ENCODE data around the gene TLR1.
"Not testable (repeated sequence)": the region's sequence is repeated elsewhere in the genome, so short reads cannot be mapped to it uniquely, and the experiment has no call there.

Gene TLR1, protein sequence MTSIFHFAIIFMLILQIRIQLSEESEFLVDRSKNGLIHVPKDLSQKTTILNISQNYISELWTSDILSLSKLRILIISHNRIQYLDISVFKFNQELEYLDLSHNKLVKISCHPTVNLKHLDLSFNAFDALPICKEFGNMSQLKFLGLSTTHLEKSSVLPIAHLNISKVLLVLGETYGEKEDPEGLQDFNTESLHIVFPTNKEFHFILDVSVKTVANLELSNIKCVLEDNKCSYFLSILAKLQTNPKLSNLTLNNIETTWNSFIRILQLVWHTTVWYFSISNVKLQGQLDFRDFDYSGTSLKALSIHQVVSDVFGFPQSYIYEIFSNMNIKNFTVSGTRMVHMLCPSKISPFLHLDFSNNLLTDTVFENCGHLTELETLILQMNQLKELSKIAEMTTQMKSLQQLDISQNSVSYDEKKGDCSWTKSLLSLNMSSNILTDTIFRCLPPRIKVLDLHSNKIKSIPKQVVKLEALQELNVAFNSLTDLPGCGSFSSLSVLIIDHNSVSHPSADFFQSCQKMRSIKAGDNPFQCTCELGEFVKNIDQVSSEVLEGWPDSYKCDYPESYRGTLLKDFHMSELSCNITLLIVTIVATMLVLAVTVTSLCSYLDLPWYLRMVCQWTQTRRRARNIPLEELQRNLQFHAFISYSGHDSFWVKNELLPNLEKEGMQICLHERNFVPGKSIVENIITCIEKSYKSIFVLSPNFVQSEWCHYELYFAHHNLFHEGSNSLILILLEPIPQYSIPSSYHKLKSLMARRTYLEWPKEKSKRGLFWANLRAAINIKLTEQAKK

DNA sequence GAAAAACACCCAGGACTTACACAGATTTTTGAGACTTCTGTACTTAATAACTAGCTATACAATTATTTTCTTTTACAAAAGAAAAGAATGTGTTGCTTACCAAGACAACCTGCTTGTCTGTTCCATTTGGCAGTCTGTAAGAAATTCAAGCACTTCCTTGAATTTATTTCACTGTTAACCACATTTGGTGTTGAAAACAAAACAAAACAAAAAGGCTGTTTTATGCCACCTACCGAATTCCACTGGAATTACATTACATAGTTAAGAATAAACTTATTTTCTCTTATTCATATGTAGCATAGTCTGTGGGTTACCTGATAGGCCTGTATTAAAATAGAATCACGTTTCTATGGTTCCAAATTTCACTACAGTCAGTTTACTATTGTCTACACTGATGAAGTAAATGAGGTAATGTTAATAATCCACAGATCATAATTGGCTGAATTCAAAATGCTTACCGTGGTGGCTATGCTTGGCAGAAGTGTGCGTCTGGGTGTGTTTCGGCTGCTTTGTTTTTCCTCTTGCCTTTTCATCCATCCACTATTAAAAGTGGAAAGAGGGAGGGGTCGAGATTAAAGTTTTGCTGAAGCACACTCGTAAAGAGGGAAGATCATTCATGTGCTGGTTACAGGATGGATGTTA, at the start of gene TLR1:
TLR1 (minus strand) TSS at position 138 of the 642 bp plus-strand sequence. CDS start 5,960 bp downstream, outside the sequence.
- no peak for DNase-seq

DNA sequence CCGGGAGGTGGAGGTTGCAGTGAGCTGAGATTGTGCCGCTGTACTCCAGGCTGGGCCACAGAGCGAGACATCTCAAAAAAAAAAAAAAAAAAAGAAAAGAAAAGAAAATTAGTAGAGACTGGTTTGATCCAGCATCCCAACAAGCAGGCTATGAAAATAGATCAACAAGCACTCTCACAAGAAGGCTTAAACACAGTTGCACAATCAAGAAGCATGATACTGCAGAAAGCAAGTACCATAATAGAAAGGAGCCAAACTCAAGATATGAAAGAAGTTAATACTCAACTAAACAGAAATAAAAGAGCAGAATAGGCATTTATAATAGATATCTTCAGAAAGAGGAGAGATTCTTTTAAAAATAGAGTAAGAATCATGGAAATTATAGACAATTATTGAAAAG, 41.4 kb upstream of the TLR1 start:
- no peak for DNase-seq

DNA sequence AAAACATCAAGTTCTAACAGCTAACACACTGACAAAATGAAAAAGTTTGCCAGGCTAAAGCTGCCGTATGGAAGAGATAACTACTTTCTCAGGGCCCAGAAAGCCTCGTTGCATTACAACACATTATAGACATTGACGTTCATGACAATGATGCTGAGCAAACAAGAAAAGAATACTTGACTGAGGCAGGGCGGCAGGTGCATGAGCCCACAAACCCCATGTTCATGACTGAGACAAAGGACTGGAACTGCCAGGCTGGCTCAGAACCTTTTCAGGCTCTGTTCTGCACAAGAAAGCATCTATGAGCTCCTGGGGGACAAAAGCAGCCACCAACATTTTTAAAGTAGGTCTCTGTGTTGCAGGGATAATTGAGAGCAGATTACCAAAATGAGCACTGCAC, 38.4 kb upstream of the TLR1 start:
- DNase-seq = no peak

DNA sequence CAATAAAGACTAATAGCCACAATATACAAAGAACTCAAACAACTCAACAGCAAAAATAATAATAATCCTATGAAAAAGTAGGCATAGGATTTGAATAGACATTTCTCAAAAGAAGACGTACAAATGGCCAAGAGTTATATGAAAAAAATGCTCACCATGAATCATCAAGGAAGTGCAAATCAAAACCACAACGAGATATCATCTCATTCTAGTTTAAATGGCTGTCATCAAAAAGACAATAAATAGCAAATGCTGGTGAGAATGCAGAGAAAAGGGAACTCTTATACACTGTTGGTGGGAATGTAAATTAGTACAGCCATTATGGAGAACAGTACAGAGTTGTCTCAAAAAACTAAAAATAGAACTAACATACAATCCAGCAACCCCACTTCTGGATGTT, 33.3 kb upstream of the TLR1 start:
- DNase-seq = no peak

DNA sequence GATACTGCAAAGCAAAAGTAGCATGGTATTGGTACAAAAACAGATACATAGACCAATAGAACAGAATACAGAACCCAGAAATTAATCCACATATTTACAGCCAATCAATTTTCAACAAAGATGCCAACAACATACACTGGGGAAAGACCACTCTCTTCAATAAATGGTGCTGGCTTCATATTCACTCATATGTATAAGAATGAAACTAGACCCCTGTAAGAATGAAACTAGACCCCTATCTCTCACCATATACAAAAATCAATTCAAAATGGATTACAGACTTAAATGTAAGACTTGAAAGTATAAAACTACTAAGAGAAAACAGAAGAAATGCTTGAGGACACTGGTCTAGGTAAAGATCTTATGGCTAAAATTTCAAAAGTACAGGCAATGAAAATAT, 32.7 kb upstream of the TLR1 start:
- no peak for DNase-seq

DNA sequence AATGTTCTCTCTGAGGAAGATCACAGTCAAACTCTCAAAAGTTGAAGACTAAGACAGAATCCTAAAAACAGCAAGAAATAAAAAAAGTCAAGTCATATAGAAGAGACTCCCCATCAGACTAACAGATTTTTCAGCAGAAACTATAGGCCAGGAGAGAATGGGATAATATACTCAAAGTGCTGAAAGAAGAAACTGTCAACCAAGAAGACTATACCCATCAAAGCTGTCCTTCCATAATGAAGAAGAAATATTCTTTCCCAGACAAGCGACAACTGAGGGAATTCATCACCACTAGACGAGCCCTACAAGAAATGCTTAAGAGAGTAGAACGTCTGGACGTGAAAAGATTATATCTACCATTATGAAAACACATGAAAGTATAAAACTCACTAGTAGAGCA, 30.0 kb upstream of the TLR1 start:
- DNase-seq = no peak

DNA sequence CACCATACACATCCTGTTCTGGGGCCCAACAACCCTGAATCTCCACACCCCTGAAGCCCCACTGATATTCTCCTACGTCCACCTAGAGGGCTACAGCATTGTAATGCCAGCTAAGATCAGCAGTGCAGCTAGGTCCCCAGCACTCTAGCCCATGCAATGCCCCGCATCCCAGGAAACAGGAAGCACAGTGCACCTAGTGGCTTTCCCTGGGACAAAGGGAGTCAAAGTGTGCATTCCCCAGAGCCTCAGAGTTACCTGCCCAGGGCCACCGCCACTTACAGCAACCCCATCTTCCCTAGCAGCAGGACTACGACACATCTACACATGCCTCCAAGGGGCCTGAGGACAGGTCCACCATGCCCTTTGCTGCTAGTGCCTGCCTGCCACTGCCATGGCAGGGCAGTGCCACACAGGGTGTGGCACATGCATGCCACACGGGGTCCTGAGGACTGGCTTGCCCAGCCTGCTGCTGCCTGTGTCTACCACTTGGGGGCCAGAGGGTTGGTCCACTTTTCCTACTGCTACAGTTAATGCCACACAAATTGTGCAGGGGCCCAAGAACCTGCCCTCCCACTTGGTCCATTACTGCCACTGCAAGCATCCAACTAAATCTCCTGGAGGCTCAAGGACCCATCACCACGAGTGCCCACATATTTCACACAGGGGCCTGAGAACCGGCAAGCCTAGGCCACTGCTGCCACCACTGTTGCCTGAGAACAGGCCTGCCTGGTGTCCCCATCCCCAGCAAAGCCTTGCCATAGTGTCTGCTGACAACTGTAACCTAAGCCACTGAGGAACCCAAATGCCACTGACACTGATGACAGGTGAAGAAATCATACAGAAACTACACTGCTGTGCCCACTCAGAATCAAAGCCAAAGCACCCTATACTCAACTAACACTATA, 28.3 kb upstream of the TLR1 start:
- DNase-seq = no peak

DNA sequence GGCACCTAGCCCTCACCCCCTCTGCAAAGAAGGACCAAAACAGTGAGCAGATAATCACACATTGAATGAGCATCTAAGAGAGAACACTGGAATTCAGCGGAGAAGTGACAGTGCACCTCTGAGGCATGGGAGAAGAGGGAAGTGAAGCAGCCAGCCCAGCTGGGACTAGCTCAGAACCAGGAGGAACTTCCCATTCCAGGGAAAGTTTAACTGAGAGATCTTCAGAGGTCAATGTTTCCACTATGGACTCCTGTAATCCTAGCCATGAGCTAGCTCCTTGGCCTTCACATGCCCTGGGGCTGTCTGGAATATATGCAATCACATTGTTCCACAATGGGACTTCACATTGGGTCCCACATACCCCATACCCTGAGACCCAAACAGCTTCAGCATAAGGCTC, 27.6 kb upstream of the TLR1 start:
- DNase-seq = no peak

DNA sequence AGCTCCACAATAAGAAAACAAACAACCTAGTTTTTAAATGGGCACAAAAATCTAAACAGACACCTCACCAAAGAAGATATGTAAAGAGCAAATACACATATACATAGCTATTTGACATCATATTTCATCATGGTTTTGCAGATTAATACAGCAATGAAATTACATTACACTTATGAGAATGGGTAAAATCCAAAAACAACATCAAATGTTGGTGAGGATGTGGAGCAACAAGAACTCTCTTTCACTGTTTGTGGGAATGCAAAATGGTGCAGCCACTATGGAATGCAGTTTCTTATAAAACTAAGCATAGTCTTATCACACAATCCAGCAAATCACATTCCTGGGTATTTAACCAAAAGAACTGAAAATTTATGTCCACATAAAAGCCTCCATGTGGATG, 27.1 kb upstream of the TLR1 start:
- no peak for DNase-seq

DNA sequence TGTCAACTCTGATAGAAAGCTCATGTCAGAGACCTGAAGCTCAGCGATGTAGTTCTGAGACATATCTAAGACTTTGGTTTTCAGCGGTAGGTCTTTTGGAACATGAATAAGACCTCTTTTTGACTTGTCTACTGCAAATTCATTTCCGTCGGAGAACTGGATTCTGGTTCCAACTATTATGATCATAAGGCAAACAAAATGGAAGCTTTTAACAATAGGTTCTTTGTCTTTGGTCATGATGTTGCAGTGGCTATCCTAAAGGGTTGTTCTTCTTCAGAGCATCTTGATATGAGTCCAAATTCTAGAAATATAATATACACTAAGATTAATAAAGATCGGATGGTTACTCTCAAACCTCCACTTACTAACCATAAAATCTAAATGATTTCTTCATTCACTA, 24.6 kb upstream of the TLR1 start:
- no peak for DNase-seq

DNA sequence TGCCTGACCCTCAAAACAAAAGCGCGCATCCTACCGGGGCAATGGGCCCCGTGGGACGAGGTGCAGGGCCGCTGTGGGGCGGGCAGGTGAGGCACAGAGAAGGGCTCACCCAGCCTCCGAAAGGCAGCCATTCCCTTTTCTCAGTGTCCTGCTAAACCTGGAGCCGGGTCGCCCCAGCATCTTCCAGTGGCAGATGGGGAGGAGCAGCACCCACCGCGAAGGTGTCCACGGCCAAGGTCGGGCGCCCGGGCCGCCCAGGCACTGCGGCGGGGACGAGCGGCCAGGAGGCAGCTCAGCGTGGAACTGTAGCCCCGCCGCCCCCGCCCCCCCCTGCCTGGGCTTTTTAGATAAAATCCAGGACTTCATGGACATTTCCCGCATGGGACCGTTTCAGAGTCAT, 19.2 kb upstream of the TLR1 start:
- DNase-seq = no peak

DNA sequence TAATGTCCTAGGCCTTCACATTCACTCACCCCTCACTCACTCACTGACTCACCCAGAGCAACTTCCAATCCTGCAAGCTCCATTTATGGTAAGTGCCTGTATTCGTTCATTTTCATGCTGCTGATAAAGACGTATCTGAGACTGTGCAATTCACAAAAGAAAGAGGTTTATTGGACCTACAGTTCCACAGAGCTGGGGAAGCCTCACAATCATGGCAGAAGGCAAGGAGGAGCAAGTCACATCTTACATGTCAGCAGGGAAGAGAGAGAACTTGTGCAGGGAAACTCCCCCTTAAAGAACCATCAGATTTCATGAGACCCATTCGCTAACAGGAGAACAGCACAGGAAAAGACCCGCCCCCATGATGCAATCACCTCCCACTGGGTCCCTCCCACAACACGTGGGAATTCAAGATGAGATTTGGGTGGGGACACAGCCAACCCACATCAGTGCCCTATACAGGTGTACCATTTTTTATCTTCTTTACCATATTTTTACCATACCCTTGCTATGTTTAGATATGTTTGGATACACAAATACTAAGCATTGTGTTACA, 18.2 kb upstream of the TLR1 start:
- no peak for DNase-seq

DNA sequence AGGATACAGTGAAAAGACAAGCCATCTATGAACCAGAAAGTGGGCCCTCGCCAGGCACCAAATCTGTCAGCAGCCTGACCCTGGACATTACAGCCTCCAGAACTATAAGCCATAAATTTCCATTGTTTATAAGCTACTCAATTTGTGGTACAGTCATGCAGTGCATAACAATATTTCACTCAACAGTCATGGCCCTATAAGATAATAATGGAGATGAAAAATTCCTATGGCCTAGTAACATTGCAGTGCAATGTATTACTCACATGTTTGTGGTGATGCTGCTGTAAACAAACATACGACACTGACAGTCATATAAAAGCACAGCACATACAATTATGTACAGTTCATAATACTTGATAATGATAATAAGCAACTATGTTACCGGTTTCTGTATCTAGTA, 17.1 kb upstream of the TLR1 start:
- no peak for DNase-seq

DNA sequence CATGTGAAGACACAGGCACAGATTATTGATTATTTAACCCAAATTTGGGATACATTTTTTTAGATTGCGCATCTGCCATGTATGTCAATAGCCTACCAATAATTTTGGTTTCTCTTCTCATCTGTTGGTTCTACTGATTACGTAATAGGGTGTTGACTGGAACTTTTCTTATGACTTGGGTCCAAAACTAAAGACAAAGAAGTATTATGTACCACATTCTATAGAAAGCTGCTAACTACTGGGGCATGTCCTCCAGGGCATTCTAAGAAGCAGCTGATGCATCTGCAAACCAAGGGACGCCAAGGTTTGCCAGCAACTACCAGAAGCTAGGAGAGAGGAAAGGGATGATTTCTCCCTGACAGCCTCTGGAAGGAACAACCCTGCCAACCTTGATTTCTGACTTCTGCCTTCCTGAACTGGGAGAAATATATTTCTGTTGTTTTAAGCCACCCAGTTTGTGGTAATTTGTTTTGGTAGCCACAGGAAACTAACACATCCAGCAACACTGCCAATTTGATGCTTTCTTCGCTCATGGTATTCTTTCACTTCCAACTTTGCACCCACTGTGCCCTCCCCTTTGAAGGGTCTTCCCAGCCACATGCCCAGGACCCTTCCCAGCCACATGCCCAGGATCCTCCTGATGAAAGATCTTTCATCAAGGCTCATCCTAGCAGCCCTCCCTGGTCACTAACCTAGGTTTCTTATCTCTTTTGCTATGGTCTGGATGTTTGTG, 15.9 kb upstream of the TLR1 start:
- no peak for DNase-seq

DNA sequence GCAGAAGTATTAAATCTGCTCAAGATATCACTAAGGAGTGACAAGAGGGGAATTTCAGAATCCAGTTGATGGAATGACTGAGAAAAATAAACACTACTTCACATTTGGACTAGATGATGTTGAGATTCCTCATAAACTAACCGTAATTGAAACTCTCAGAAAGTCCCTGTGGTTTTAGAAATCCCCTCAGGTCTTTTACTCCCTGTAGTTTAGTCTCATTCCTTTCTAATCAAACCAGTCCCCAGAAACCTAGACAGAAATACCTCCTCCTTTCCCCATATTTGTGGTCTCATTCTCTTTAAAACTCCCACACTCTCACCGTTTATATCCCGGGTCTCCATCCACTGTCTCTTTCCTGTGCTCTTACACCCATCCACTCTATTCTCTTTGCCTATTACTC, 15.0 kb upstream of the TLR1 start:
- DNase-seq = no peak

DNA sequence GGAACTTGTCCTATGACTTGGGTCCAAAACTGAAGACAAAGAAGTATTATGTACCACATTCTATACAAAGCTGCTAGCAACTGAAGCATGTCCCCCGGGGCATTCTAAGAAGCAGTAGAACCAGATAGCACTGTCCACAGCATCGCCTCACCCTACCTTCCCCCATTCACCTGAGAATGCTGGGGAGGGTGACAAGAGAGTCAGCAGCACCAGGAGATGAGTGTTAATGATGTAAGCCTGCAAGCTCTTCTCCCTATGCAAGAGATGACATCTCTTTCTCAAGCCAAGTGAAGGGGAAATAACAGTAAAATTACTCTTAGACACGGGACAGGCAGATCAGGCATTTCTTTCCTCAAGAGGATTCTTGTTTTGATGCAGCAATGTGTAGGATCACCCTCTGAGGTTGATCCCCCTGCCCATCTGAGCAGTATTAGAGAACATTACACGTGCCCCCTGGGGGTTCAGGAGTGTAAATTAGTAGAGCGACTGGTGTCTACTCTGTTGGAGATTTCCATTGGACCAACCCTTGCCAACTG, 13.9 kb upstream of the TLR1 start:
- DNase-seq = no peak

DNA sequence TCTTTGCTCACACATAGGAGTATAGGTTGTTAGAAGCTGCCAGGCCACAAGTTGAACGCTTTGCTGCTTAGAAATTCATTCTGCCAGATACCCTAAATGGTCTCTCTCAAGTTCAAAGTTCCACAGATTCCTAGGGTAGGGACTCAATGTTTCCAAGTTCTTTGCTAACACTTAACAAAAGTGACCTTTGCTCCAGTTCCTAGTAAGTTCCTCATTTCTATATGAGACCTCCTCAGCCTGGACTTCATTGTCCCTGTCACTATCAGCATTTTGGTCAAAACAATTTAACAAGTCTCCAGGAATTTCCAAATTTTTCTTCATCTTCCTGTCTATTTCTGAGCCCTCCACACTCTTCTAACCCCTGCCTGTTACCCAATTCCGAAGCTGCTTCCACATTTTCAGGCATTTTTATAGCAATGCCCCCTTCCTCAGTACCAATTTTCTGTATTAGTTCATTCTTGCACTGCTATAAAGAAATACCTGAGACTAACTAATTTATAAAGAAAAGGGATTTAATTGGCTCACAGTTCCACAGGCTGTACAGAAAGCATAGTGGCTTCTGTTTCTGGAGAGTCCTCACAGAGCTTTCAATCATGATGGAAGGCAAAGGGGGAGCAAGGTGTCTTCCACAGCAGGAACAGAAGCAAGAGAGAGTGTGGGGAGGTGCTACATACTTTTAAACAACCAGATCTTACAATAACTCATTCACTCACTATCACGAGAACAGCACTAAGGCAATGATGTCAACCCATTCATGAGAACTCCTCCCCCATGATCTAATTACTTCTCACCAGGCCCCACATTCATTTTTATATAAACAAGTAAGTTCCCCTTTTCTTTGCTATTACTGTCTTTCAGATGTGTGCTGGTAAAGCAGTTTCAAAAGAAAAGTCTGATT, 11.5 kb upstream of the TLR1 start:
- no peak for DNase-seq

DNA sequence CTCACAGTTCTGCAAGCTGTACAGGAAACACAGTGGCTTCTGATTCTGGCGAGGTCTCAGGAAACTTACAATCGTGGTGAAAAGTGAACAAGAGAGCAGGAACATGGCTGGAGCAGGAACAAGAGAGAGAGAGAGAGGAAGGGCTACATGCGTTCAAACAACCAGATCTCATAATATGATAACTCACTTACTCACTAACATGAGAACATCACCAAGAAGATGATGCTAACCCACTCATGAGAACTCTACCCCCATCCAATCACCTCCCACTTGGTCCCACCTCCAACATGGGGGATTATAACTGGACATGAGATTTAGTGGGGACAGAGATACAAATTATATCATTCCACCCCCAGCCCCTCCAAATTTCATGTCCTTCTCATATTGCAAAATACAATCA, 9.8 kb upstream of the TLR1 start:
- DNase-seq = no peak

DNA sequence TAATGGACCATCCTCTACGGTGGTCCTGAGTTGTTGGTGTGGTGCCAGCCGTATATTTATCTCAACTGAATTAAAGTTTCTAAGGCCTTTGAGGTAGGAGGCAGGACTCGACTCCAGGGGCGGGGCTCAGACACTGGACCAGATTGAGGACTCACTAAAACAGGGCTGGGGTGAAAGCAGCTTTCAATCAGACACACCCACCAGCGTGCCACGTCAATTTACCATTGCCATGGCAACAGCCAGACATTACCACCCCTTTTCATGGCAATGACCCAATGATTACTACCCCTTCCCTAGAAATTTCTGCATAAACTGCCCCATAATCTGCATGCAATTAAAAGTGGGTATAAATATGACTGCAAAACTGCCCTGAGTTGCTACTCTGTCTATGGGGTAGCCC, 6.7 kb upstream of the TLR1 start:
- no peak for DNase-seq

DNA sequence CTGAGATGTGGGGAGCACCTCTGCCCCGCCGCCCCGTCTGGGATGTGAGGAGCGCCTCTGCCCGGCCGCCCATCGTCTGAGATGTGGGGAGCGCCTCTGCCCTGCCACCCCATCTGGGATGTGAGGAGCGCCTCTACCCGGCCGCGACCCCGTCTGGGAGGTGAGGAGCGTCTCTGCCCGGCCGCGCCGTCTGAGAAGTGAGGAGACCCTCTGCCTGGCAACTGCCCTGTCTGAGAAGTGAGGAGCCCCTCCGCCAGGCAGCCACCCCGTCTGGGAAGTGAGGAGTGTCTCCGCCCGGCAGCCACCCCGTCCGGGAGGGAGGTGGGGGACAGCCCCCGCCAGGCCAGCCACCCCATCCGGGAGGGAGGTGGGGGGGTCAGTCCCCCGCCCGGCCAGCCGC, 2.9 kb upstream of the TLR1 start:
- DNase-seq = not testable (repeated sequence)

Data from activated CD4-positive, alpha-beta T cell treated with anti-CD3 and anti-CD28 coated beads, Interleukin-2, amount 50 U/mL, for 48 hours (primary cell).